GM19239 (cell line): ENCODE results near the gene GTPBP1.

Experiments used
- DNase-seq: peaks from one replicate; pipeline ENCODE4 v3.0.0; 2011; ENCODE audit warnings: low spot score; ENCODE audit not compliant: insufficient read length
- FAIRE-seq: peaks from 2 replicates; lab custom pipeline; 2011; peaks lifted over from hg19 to GRCh38; lab: Jason Lieb, UNC

GTPBP1 gene

DNA sequence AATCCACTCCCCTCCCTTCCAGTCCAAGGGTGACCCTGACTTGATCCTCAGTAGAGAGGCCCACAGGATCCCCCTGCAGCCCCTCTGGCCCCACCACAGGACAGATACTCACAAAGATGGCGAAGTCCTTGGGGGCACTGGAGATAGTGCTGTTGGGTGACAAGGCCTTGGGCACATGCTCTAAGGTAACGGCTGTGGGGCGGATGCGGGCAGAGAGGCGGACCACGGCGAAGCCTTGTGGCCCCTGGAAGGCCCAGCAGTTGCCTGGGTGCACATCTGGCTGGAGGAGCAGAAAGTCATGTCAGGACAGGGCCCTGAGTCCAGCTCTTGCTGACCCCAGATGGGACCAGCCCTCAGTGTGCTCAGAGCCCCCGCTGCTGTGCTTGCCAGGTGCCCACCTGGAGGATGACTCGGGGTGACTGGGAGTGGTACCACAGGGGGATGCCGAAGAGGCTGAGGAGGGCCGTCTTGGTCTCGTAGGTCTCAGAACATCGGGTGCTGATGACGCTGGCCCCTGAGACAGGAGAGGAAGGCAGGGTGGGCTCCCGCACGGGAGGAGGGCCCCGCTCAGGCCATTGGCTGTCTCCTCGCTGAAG, 32.8 kb downstream of the GTPBP1 start:
- DNase-seq (no peak), FAIRE-seq (no peak)

DNA sequence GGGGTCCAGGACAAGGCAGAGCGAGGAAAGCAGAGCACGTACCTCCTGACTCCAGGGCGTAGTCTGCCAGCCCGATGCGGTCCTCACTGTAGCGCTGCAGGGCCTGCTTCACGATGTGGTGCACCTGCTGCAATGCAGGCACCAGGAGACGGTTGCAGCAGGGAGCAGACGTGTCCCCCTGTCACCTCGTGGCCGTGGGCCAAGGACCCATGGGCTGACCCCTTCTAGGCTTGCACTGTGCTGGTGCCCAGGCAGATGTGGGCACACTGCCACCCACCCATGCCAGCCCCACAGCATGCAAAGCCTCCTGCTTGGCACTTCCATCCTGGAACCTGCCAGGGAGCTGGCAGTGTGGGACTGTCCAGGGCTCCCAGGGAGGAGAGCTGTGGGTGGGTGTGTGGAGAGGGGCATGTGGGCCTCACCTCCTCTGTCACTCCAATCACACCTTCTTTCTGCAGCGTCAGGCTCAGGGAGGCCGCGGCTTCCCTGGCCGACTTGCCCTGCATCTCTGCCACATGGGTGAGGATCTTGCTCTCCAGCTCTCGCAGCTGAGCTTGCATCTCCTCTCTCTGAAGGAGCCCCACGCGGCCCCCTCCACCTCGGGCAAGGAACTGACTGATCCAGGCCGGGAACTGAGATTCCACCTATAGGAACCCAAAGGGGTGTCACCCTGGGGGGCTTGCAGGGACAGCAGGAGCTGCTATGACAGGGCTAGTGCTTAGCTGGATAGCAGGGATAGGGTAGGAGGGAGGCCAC, 33.7 kb downstream of the GTPBP1 start:
- DNase-seq (no peak), FAIRE-seq (no peak)

DNA sequence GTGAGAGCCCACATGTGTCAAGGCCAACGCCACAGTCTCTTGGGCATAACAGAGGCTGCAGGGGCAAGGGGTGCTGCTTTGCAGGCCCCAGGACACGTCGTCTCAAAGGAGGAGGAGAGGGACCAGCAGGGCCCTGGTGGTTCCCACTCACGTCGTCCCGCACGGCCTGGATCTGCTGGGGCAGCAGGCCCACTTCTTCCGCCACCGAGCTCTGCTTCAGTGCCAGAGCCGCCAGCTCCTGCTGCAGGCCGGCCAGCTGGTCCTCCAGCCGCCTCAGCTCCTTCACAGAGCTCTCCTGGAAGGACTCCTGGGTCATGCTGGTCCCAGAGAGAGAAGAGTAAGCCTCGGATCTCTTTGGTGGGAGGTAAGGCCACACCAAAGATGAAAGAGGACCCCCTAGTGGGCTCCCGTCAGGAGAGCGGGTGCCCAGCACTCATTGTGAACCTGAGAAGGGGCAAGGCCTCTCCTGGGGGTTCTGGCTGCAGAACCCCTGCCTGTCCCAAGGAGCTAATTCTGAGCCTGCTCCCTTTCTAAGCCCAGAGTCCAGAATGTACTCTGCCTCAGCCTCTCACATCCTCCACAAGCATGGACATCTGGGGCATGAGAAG, 34.5 kb downstream of the GTPBP1 start:
- FAIRE-seq = no peak
- no peak for DNase-seq

DNA sequence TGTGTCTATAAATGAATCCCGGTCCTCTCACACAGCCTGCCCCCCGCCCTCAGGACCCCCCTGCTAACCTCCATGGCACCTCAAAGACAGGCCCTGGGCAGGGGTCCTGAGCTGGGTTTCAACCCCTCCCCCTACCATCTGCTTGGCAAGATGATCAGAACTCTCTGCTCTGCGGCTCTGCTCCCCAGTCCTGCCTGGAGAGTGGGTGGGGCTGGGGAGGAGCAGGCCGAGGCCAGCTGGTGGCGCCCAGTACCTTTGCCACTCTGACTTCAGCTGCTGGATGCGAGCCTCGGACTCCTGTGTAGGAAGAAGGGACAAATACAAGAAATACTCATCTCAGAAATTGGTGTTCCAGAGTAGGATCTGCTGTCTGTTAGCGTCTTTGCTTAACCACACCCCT, 35.0 kb downstream of the GTPBP1 start:
- no peak for FAIRE-seq
- DNase-seq = no peak

GRCh38 chr22:38741166-38741565, 35.4 kb downstream of the GTPBP1 start:
- DNase-seq (no peak), FAIRE-seq (no peak)

DNA sequence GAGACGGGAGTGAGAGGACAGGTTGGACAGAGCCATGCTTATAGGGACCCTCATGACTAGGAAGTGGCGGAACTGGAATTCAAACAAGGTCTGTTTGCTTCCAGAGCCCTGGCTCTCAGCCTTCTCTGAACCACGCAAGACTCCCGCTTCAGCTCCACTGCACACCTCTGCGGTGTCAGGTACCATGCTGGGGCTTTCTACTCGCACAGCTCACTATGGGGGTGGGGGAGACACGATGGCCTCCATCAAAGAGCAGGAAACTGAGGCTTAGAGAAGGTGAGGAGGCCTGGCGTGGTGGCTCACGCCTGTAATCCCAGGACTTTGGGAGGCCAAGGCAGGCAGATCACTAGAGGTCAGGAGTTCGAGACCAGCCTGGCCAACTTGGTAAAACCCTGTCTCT, 35.8 kb downstream of the GTPBP1 start:
- FAIRE-seq (no peak), DNase-seq (no peak)

- DNase-seq (no peak), FAIRE-seq (no peak)
Observed at GRCh38 chr22:38742176-38742942, 36.6 kb downstream of the GTPBP1 start.

DNA sequence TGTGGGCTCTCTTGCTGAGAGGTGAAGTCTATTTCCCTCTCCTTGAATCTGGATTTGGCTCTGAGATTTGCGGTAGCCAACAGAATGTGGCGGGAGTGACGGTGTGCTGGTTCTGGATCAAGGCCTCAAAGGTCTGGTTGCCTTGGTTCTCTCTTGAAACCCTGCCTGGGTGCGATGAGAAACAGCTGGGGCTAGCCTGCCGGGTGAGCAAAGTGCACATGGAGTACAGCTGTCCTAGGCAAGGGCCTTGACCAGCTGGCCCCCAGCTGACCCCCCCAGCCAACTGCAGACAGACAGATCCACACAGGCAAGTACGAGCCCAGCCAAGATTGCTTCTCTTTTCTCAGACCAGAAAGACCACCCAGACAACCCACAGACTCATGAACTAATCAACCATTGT, 39.2 kb downstream of the GTPBP1 start:
- DNase-seq = no peak
- no peak for FAIRE-seq

- DNase-seq = no peak
- FAIRE-seq = no peak
Observed at GRCh38 chr22:38745676-38746460, 40.1 kb downstream of the GTPBP1 start.

GRCh38 chr22:38748487-38749136, 42.9 kb downstream of the GTPBP1 start:
- no peak for FAIRE-seq

GRCh38 chr22:38750104-38750503, 44.4 kb downstream of the GTPBP1 start:
- FAIRE-seq (no peak), DNase-seq (no peak)

More at GRCh38 chr22:38748487-38749136, 42.9 kb downstream of the GTPBP1 start:
- no peak for DNase-seq

DNA sequence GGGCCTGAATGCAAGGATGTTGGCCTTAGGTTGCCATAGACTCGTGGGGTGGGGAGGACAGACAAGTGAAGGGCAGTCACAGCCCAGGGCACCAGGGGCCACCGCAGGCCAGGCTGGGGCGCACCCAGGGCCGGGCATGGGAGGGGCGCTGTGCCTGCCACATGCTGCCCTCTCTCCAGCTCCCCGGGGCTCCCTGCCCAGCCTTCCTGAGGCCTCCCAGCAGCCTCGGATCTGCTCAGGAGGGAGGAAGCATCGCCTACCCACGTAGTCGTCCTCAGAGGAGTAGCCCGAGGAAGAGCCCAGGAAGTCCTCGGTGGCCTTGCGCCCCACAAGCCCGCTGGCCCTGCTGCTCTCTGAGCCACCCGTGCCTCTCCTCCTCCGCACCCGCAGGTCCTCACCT, 44.9 kb downstream of the GTPBP1 start:
- FAIRE-seq = no peak

DNA sequence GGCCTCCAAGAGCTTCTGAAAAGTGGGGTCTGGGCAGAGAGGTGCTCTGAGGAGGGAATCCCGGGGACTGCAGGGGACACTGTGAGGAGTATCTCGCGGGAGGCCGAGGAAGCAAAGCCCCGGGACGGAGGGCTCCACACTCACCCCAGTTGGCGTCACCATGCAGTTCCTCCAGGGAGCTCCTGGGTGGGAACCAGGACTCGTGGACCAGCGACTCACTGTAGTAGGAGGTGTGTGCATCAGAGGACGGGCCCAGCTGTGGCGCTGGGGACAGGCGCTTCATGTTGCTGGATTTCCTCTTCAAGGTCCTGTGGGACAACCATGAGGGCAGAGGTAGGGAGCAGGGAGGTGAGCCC, 45.3 kb downstream of the GTPBP1 start:
- FAIRE-seq (no peak), DNase-seq (no peak)

More for the DNA sequence above, 44.9 kb downstream of the GTPBP1 start:
- DNase-seq = no peak

- DNase-seq (peak; percentile 93), FAIRE-seq (peak; percentile 98)
Observed at GRCh38 chr22:38751422-38752346, 45.9 kb downstream of the GTPBP1 start.

GRCh38 chr22:38753948-38754750, 48.4 kb downstream of the GTPBP1 start:
- peak; percentile 94 for FAIRE-seq
- no peak for DNase-seq

DNA sequence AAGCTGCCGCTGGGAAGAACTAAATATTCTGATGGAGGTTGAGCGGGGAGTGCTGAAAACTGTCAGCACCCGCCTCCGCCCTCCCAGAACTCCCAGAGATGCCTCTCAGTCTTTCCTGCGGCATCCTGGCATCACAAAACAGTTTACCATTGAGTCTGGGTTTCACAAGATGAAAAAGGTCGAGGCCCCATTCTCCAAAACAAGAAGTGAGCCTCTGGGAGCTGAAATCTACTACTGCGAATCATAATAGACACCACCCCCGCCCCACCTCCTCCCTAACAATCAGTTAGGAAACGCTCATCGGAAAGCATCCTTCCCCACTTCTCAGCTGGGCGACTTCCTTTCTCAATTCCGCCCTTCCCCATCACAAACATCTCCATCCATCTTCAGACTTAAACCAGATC, 49.0 kb downstream of the GTPBP1 start:
- no peak for FAIRE-seq
- DNase-seq = no peak

GRCh38 chr22:38755155-38755910, 49.6 kb downstream of the GTPBP1 start:
- no peak for FAIRE-seq
- no peak for DNase-seq
